Keratinocyte (primary cell): ENCODE data around the gene TCF7L2. TPM values are rescaled to one million over a fixed set of nuclear protein-coding genes. Genes with fewer than 3 reads are reported as not detected.

ENCODE experiments used
- DNase-seq: peaks from one replicate; pipeline ENCODE4 v3.0.0-alpha.2; 2011; ENCODE audit warnings: low read depth, missing footprints, low spot score
- FAIRE-seq: peaks from 2 replicates; lab custom pipeline; 2011; peaks lifted over from hg19 to GRCh38; lab: Jason Lieb, UNC
- H2AFZ ChIP-seq: 2 replicates; pipeline ENCODE4 v1.6.0; 2012; ENCODE audit warnings: low read length, control low read depth, inconsistent platforms; ENCODE audit not compliant: control insufficient read depth
- H3K27ac ChIP-seq: 2 replicates; pipeline ENCODE4 v1.5.1; 2011; ENCODE audit warnings: low read length; ENCODE audit not compliant: control insufficient read depth, insufficient read depth
- H3K27me3 ChIP-seq: 3 replicates; pipeline ENCODE4 v1.6.0; 2011; ENCODE audit warnings: low read length; ENCODE audit not compliant: control insufficient read depth, insufficient read depth; ENCODE audit errors: extremely low read depth
- H3K36me3 ChIP-seq, 2 experiments: 2 replicates in 1 of 2; 3 replicates in 1 of 2; pipeline ENCODE4 v1.5.1; 2011; ENCODE audit warnings: low read length in 2 of 2, mild to moderate bottlenecking in 1 of 2; ENCODE audit not compliant: control insufficient read depth in 2 of 2, insufficient read depth in 2 of 2; ENCODE audit errors: extremely low read depth in 1 of 2
- H3K4me1 ChIP-seq: 3 replicates; pipeline ENCODE4 v1.5.1; 2011; ENCODE audit warnings: low read length; ENCODE audit not compliant: control insufficient read depth, insufficient read depth; ENCODE audit errors: extremely low read depth
- H3K4me2 ChIP-seq: 3 replicates; pipeline ENCODE4 v1.6.0; 2011; ENCODE audit warnings: low read depth, low read length; ENCODE audit not compliant: control insufficient read depth, insufficient read depth; ENCODE audit errors: extremely low read depth
- H3K4me3 ChIP-seq, 3 experiments: fragments of 200-600 bp in 1 of 3; sonication (generic) in 1 of 3; 2 replicates in 2 of 3; 3 replicates in 1 of 3; pipeline ENCODE4 v1.5.1; 2011 to 2016; ENCODE audit warnings: low read length in 3 of 3, mild to moderate bottlenecking in 3 of 3, control low read depth in 2 of 3, inconsistent platforms in 1 of 3, low read depth in 1 of 3, mixed read lengths in 1 of 3, mixed run types in 1 of 3, moderate library complexity in 1 of 3; ENCODE audit not compliant: control insufficient read depth in 2 of 3, insufficient read depth in 2 of 3; ENCODE audit errors: extremely low read depth in 1 of 3
- H3K79me2 ChIP-seq: 2 replicates; pipeline ENCODE4 v1.6.0; 2012; ENCODE audit warnings: low read length; ENCODE audit not compliant: control insufficient read depth, insufficient read depth
- H3K9ac ChIP-seq: 3 replicates; pipeline ENCODE4 v1.6.0; 2011; ENCODE audit warnings: low read length; ENCODE audit not compliant: control insufficient read depth, insufficient read depth; ENCODE audit errors: extremely low read depth
- H3K9me1 ChIP-seq: 3 replicates; pipeline ENCODE4 v1.6.0; 2011; ENCODE audit warnings: low read length; ENCODE audit not compliant: control insufficient read depth, insufficient read depth; ENCODE audit errors: extremely low read depth
- H3K9me3 ChIP-seq: 2 replicates; pipeline ENCODE4 v1.5.1; 2012; ENCODE audit warnings: low read depth, low read length; ENCODE audit not compliant: control insufficient read depth
- H4K20me1 ChIP-seq: 3 replicates; pipeline ENCODE4 v1.6.0; 2011; ENCODE audit warnings: low read length; ENCODE audit not compliant: control insufficient read depth, insufficient read depth; ENCODE audit errors: extremely low read depth
- CTCF ChIP-seq, 3 experiments: IDR thresholded peaks in 1 of 3; conservative IDR thresholded peaks in 1 of 3; optimal IDR thresholded peaks in 1 of 3; 2 replicates in 2 of 3; 3 replicates in 1 of 3; pipeline versions ENCODE3 to v1.5.1; 2011; ENCODE audit warnings: low read length in 3 of 3, mild to moderate bottlenecking in 3 of 3, moderate library complexity in 2 of 3, control low read depth in 1 of 3, inconsistent platforms in 1 of 3; ENCODE audit not compliant: insufficient read depth in 2 of 3; ENCODE audit errors: extremely low read depth in 1 of 3
- EZH2 ChIP-seq: IDR thresholded peaks from one replicate; pipeline ENCODE4 v1.6.1; 2012; ENCODE audit warnings: inconsistent platforms, mild to moderate bottlenecking, low read length, moderate library complexity
- dilution Hi-C: fragments of 300-500 bp; cut with MboI; formaldehyde crosslinking; loops from one replicate; pipeline ENCODE4 v1.7.0; 2020; ENCODE audit warnings: low sequenced_read_pairs; ENCODE audit not compliant: extremely low pct_ligation_motif_present
- polyA plus RNA-seq, 5 experiments: library from polyadenylated mRNA; depleted of rRNA in 3 of 5; stranded (reverse) in 3 of 5; stranded (forward) in 1 of 5; unstranded in 1 of 5; fragments of >200 nt; gene quantifications; 1 replicate in 1 of 5; 2 replicates in 3 of 5; 3 replicates in 1 of 5; pipeline versions ENCODE4 v1.2.1 to v1.2.3, GENCODE V29; 2011 to 2012; ENCODE audit warnings: missing spikeins in 2 of 5, low read depth in 1 of 5, low replicate concordance in 1 of 5

Gene TCF7L2
- polyA plus RNA-seq, 1 donor (not counting 4 experiments of a cell fraction or from before 2014, with no cell fraction given), result 2.5 TPM

DNA sequence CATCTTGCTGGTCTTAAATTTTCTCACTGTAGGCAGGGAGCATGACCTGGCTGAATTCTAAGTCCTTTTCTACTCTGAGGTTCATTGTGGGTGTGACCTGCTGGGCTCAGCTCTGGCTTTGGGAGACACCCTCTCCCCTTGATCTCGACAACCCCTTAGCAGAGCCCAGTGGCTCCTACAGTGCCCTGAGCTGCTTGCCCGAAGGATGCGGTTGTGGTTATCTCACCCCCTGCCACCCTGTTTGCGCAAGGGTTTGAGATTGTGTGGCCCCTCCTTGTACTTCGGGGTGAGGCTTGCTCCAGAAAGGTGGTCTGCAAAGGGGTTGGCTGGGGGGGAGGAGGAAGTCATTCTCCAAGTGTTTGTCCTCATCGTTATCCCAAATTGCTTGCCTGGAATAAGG is 55.3 kb downstream of the TCF7L2 start:
- Histone ChIP-seq H3K79me2 (no peaks in the 10 kb centered on the region), H3K4me2 (no peak overlapping the region), H3K36me3 (no peaks in the 10 kb centered on the region), H3K9me1 (no peaks in the 10 kb centered on the region), H3K27ac (no peak overlapping the region), H4K20me1 (peaks cover 2% of the 10 kb centered on the region), H3K9me3 (no peaks in the 10 kb centered on the region), H3K4me1 (peaks cover 11% of the 10 kb centered on the region), H3K4me3 (no peak overlapping the region), H3K27me3 (no peaks in the 10 kb centered on the region), H2AFZ (no peak overlapping the region), H3K9ac (no peak overlapping the region)
- no peak for FAIRE-seq
- no peak for DNase-seq
- TF ChIP-seq CTCF (optimal IDR thresholded peaks at IDR 0.05 in 1 of 3, IDR thresholded peaks at IDR 0.05 in 1 of 3, conservative IDR thresholded peaks at IDR 0.05 in 1 of 3; ENCODE audit: extremely low read depth in 1 of 3, insufficient read depth in 2 of 3, low read length in 3 of 3) (no peak), EZH2 (no peak)
- dilution Hi-C loops, result no loop called here

DNA sequence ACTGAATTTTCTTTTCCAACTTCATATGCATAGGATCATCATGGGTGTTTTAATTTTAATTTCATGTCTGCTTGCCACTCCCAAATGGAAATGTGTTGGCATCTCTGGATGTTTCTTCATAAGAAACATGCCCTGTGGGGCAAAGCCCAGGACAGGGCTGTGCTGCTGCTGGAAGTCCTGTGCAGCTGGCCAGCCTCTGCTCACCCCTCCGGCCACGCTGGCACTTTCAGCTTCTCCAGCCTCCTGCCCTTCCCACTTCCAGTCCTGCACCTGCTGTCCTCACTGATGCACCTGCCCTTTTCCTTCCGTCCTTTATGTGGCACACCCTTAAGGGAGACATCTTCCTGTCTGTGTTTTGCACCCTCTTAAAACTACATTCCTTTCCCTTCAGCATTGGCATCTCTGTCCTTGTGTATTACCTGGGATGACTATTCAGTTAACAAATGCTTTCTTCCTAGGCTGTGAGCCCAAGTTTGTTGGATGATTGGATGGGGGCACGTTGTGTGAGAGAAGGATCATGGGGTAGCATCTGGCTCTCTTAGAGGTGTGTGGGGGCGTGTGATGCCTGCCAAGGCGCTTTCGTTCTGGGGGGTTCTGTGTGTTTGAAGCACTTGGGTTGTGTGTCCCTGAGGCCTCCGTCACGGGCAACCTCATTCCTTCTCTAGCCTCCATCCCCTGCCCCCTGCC is 56.8 kb downstream of the TCF7L2 start:
- Histone ChIP-seq H3K9me3 (no peaks in the 10 kb centered on the region), H2AFZ (no peak overlapping the region), H3K9me1 (no peaks in the 10 kb centered on the region), H3K4me2 (no peak overlapping the region), H3K27me3 (no peaks in the 10 kb centered on the region), H4K20me1 (peaks cover 2% of the 10 kb centered on the region), H3K9ac (no peak overlapping the region), H3K27ac (no peak overlapping the region), H3K4me3 (no peak overlapping the region), H3K4me1 (no peaks in the 10 kb centered on the region), H3K79me2 (no peaks in the 10 kb centered on the region), H3K36me3 (no peaks in the 10 kb centered on the region)
- dilution Hi-C loops, result no loop called here
- TF ChIP-seq EZH2 (no peak), CTCF (optimal IDR thresholded peaks at IDR 0.05 in 1 of 3, IDR thresholded peaks at IDR 0.05 in 1 of 3, conservative IDR thresholded peaks at IDR 0.05 in 1 of 3; ENCODE audit: extremely low read depth in 1 of 3, insufficient read depth in 2 of 3, low read length in 3 of 3) (no peak)
- DNase-seq (no peak), FAIRE-seq (no peak)
